Measurements from ENCODE around the gene PFN1.
A peak's percentile ranks its signal among the peaks of the same experiment; 100 is the strongest.

PFN1 gene

DNA sequence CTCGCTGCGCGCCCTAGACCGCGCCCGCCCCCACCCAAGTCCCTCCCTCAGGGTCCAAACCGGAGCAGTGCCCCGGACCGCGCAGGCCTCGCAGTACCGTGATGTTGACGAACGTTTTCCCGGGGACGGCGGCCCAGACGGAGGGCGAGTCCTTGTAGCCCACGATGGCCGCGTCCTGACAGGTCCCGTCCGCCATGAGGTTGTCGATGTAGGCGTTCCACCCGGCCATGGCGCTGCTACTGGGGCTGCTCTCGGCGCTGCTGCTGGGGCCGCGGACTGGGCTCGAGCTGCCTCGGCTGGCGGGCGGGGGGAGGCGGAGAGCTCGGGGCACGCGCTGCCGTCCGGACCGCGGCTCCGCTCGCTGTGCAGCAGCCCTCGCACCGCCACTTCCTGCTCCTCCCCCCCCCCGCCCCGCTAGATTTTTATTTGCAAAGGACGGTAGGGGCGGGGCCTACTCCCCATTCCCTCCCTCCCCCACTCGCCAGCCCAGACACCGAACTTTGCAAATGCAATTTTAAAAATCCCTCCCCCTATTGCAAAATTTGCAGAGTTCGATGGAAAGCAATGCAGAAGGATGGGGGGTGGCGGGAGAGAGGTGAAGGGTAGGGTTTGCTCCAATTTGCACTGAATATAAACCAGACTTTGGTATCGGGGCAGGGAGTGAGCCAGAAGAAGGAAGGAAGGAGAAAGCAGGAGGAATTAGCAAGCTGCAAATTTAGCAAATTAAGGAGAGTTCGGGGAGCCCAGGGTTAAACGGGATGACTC is at the start of gene PFN1:
TSS of gene PFN1 (minus strand) at position 365 of the 765 bp plus-strand sequence. CDS start at position 229, 136 bp downstream.
- DNase-seq (ENCODE audit: low spot score) = peak; percentile 80
- peaks cover 40% of the 10 kb centered on the region for H3K36me3 Mint-ChIP-seq (ENCODE audit: low read depth)
- peaks cover 34% of the 10 kb centered on the region for H3K4me1 Mint-ChIP-seq (ENCODE audit: low read depth)
- H3K9me3 Mint-ChIP-seq = no peaks in the 10 kb centered on the region
- H3K27me3 Mint-ChIP-seq (ENCODE audit: low read depth) = no peaks in the 10 kb centered on the region
- H3K4me3 Mint-ChIP-seq = peak within 1 kb of the TSS; percentile 96
- H3K27ac Mint-ChIP-seq = peak within 1 kb of the TSS; percentile 96

- peaks cover 11% of the 10 kb centered on the region for H3K36me3 Mint-ChIP-seq (ENCODE audit: low read depth)
- H3K9me3 Mint-ChIP-seq = no peaks in the 10 kb centered on the region
- peak; percentile 90 for DNase-seq (ENCODE audit: low spot score)
- H3K4me1 Mint-ChIP-seq (ENCODE audit: low read depth) = peaks cover 18% of the 10 kb centered on the region
- no peaks in the 10 kb centered on the region for H3K27me3 Mint-ChIP-seq (ENCODE audit: low read depth)
- H3K4me3 Mint-ChIP-seq = peak within 1 kb of the TSS; percentile 89
- peak within 1 kb of the TSS; percentile 72 for H3K27ac Mint-ChIP-seq
Observed at GRCh38 chr17:4997302-4998026, 49.1 kb upstream of the PFN1 start, which contains the start of the genes INCA1 and KIF1C. Gene INCA1 (minus strand): TSS chr17:4997522. CDS start chr17:4994437, 3,085 bp downstream. Gene KIF1C (plus strand): TSS chr17:4997950. CDS start chr17:5000247, 2,297 bp downstream.

DNA sequence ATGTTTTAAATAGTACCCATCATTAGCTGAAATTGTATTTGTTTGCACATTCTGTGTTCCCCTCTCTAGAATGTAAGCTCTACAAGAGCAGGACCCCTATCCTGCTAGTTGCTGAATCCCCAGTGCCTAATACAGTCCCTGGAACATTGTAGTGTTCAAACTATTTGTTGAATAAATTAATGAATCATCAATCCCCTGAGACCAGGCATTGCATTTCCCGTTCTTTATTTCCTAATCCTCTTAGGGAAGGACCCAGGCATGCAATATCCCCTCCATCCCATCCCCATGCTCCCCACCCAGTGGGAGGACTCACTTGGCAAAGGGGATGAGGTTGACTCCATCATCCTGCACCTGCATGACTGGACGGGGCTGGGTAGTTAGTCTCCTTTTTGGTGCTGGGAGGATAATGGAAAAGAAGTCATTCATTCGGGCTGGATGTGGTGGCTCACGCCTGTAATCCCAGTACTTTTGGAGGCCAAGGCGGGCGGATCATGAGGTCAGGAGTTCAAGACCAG is 45.8 kb upstream of the PFN1 start:
- no peak overlapping the region for H3K4me3 Mint-ChIP-seq
- no peaks in the 10 kb centered on the region for H3K9me3 Mint-ChIP-seq
- H3K27ac Mint-ChIP-seq = no peak overlapping the region
- H3K36me3 Mint-ChIP-seq (ENCODE audit: low read depth) = peaks cover 4% of the 10 kb centered on the region
- no peaks in the 10 kb centered on the region for H3K27me3 Mint-ChIP-seq (ENCODE audit: low read depth)
- no peak for DNase-seq (ENCODE audit: low spot score)
- H3K4me1 Mint-ChIP-seq (ENCODE audit: low read depth) = peaks cover 17% of the 10 kb centered on the region

DNA sequence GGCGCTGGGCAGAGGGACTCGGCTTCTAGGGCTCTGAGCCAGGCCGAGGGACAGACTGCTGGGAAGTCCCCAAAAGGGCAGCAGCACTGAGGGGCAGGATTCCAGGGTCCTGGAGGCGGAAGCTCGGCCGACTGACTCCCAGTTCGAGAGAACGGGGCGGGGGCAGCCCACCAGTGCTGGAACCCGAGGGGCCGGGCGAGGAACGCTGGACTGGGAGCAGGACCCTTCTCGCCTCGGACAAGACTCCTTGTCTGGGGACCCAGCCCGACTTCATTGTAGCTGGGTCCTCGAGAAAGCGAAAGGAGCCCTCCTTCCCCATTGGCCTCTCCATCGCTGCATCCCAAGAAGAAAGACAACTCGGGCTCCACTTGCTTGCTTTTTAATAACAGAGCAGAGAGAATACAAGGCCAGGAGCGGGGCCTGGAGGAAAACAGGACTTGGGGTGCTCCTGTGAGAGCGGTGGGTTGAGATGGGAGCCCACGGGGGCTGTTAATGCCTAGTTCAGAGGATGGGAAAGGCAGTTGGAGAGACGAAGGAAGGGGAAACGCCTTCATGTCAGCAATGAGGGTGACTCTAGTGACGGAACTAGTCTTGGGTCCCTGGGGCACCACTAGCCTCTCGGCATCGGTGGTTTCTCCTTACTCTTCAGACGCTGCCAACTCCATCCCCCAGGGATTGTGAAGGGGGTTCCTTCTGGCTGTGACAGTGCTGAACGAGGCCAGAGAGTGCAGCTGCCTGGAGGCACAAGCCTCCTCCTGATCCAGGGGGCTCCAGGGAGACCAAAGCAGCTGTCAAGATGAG is 39.6 kb upstream of the PFN1 start:
- no peak for DNase-seq (ENCODE audit: low spot score)
- Mint-ChIP-seq H3K36me3 (ENCODE audit: low read depth) (peaks cover 16% of the 10 kb centered on the region), H3K27ac (peak overlapping the region; percentile 85), H3K4me3 (peak overlapping the region; percentile 94), H3K4me1 (ENCODE audit: low read depth) (peaks cover 33% of the 10 kb centered on the region), H3K27me3 (ENCODE audit: low read depth) (no peaks in the 10 kb centered on the region), H3K9me3 (no peaks in the 10 kb centered on the region)

- Mint-ChIP-seq H3K27me3 (ENCODE audit: low read depth) (no peaks in the 10 kb centered on the region), H3K4me3 (peak within 1 kb of the TSS; percentile 94), H3K27ac (peak within 1 kb of the TSS; percentile 85), H3K4me1 (ENCODE audit: low read depth) (peaks cover 33% of the 10 kb centered on the region), H3K36me3 (ENCODE audit: low read depth) (peaks cover 24% of the 10 kb centered on the region), H3K9me3 (no peaks in the 10 kb centered on the region)
- peak; percentile 79 for DNase-seq (ENCODE audit: low spot score)
Observed at GRCh38 chr17:4986951-4987766, 38.8 kb upstream of the PFN1 start, which contains the start of gene CAMTA2. Gene CAMTA2 (minus strand): TSS chr17:4987675. CDS start chr17:4986222, 1,453 bp downstream.

GRCh38 chr17:4986403-4986802 is 38.1 kb upstream of the PFN1 start:
- peak overlapping the region; percentile 94 for H3K4me3 Mint-ChIP-seq
- peak overlapping the region; percentile 85 for H3K27ac Mint-ChIP-seq
- DNase-seq (ENCODE audit: low spot score) = peak; percentile 24
- no peaks in the 10 kb centered on the region for H3K9me3 Mint-ChIP-seq
- H3K36me3 Mint-ChIP-seq (ENCODE audit: low read depth) = peaks cover 24% of the 10 kb centered on the region
- no peaks in the 10 kb centered on the region for H3K27me3 Mint-ChIP-seq (ENCODE audit: low read depth)
- peaks cover 33% of the 10 kb centered on the region for H3K4me1 Mint-ChIP-seq (ENCODE audit: low read depth)

DNA sequence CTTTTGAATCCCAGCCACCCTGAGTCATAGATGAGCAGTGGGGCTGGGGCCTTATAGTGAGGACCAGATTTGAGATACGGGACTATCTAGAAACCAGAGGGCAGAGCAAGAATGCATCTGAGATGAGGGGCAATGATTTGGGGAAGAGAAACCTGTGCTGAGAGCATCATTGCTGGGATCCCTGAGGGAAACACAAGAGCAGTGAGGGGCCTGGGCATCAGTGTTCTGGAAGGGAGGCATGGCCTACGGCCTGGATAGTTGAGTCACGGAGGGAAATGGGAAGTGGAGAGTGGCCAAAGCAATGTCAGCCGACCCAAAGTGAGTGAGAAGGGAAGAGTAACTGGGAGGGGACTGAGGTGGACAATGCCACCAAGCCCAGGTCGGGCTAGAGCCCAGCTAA is 34.0 kb upstream of the PFN1 start:
- Mint-ChIP-seq H3K27me3 (ENCODE audit: low read depth) (no peaks in the 10 kb centered on the region), H3K4me1 (ENCODE audit: low read depth) (peaks cover 30% of the 10 kb centered on the region), H3K27ac (peak overlapping the region; percentile 39), H3K9me3 (no peaks in the 10 kb centered on the region), H3K36me3 (ENCODE audit: low read depth) (peaks cover 52% of the 10 kb centered on the region), H3K4me3 (no peak overlapping the region)
- DNase-seq (ENCODE audit: low spot score) = no peak

DNA sequence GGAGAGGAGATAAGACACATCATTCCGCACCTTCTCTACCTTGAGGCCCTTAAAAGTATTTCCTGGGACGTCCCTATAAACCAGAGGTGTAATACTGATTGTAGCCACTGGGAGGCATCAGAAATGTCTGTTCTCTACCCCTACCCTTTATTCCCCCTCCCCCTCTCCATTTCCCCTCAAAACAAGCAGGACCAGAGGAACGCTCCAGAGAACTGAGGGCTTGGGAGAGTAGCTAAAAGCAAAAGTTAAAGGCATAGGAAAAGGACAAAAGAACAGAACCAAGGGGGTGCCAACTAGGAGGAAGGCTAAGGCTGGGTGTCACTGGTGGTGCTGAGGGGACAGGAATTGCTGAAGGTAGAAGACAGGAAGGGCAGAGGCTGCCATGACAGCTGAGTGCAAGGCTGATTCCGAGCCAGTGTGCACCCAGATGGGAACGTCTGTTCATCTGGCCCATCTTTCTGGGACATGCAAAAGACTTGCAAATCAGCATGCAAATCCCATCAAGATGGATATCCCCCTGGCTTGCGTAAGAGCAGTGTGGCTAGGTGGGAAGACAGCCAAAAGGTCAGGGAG is 32.4 kb upstream of the PFN1 start:
- Mint-ChIP-seq H3K4me1 (ENCODE audit: low read depth) (peaks cover 20% of the 10 kb centered on the region), H3K27me3 (ENCODE audit: low read depth) (no peaks in the 10 kb centered on the region), H3K9me3 (no peaks in the 10 kb centered on the region), H3K27ac (peak overlapping the region; percentile 68), H3K36me3 (ENCODE audit: low read depth) (peaks cover 56% of the 10 kb centered on the region), H3K4me3 (no peak overlapping the region)
- DNase-seq (ENCODE audit: low spot score) = peak; percentile 29

DNA sequence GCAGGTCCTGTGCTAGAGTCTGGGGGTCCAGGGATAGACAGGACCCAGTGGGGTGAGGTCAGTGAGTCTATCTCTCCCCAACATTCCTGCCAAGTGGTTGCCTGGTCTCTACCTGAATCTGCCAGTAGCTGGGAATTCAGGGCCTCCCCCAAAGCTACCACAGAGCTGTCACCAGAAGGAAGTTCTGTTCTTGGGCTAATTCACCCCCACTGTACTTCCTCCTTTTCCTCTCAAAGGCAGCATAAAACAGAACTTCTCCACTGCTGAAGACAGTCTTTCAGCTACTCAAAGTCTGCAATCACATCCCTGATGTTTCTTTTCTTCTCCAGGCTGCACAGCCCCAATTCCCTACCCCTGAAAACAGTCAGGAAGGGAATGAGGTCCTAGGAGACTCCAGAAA is 30.4 kb upstream of the PFN1 start:
- H3K4me3 Mint-ChIP-seq = no peak overlapping the region
- no peaks in the 10 kb centered on the region for H3K9me3 Mint-ChIP-seq
- DNase-seq (ENCODE audit: low spot score) = no peak
- H3K27ac Mint-ChIP-seq = no peak overlapping the region
- H3K36me3 Mint-ChIP-seq (ENCODE audit: low read depth) = peaks cover 67% of the 10 kb centered on the region
- no peaks in the 10 kb centered on the region for H3K27me3 Mint-ChIP-seq (ENCODE audit: low read depth)
- peaks cover 14% of the 10 kb centered on the region for H3K4me1 Mint-ChIP-seq (ENCODE audit: low read depth)

- Mint-ChIP-seq H3K9me3 (no peaks in the 10 kb centered on the region), H3K4me1 (ENCODE audit: low read depth) (peaks cover 2% of the 10 kb centered on the region), H3K27ac (no peak overlapping the region), H3K27me3 (ENCODE audit: low read depth) (no peaks in the 10 kb centered on the region), H3K36me3 (ENCODE audit: low read depth) (peaks cover 63% of the 10 kb centered on the region), H3K4me3 (no peak overlapping the region)
- no peak for DNase-seq (ENCODE audit: low spot score)
Observed at GRCh38 chr17:4974115-4974670, 25.9 kb upstream of the PFN1 start.

DNA sequence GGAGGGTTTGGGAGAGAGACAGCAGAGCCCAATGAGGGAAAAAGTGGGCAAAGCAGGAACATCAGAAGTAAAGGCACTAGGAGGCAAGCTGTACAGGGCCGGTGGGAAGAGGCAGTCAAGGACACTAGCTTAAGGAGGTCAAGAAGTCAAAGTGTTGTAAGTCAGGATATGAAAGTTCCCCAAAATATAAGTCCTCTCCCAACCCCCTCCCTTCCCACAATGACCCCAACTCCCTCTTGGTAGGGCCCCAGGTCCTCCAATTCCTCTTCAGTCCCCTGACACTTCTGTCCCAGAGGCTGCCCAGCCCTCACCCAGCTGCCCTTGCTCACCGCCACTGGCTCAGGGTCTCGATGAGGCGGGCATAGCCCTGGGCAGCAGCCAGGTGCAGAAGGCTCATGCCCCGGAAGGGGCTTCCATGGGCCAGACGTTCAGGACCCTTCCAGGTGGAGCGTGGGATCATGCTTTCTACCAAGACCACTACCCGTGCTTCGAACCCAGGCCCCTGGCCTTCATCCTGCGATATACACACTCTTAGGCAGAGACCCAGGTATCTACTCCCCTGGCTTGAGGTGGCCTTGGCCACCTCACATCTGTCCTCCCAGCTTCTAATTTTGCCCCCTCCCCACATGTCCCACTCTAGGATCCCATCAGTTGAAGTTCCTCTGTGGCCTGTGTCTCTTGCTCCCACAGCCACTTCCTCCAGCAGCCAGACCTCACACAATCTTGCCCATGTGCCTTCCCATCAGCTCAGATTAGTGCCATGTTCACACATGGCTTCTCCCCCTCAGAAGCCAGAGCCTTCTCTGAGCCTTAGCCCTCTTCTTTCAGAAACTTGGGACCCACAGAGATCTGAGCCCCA is 25.2 kb upstream of the PFN1 start:
- peaks cover 59% of the 10 kb centered on the region for H3K36me3 Mint-ChIP-seq (ENCODE audit: low read depth)
- no peak overlapping the region for H3K4me3 Mint-ChIP-seq
- peaks cover 2% of the 10 kb centered on the region for H3K4me1 Mint-ChIP-seq (ENCODE audit: low read depth)
- H3K27me3 Mint-ChIP-seq (ENCODE audit: low read depth) = no peaks in the 10 kb centered on the region
- DNase-seq (ENCODE audit: low spot score) = no peak
- peak overlapping the region; percentile 43 for H3K27ac Mint-ChIP-seq
- no peaks in the 10 kb centered on the region for H3K9me3 Mint-ChIP-seq

DNA sequence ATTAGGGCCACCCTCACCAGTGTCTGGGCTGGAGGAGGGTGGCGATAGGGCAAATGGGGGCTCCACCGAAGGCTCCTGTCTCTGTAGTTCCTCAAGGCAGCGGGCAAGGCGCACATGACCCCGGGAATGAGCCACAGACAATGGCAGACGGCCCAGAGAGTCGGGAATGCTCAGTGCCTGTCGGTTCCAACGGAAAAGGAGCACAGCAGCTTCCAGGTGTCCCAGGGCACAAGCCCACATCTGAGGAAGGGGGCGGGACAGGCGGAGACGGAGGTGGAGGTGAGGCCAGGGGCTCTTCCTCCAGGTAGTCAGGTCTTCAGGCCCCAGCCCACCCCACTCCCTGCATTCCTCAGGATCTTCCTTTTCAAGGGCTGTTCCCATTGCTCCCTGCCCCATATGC is 24.4 kb upstream of the PFN1 start:
- peaks cover 53% of the 10 kb centered on the region for H3K36me3 Mint-ChIP-seq (ENCODE audit: low read depth)
- no peak for DNase-seq (ENCODE audit: low spot score)

More for the DNA sequence above, 24.4 kb upstream of the PFN1 start:
- Mint-ChIP-seq H3K9me3 (no peaks in the 10 kb centered on the region), H3K27ac (no peak overlapping the region), H3K4me1 (ENCODE audit: low read depth) (peaks cover 2% of the 10 kb centered on the region), H3K4me3 (no peak overlapping the region), H3K27me3 (ENCODE audit: low read depth) (no peaks in the 10 kb centered on the region)
